NCI-H2081 treated with DMSO at 0.1 percent for 48 hours (cell line): Measurements from ENCODE around the gene SLC22A4.

Experiments
- DNase-seq: peaks from one replicate; lab custom pipeline; 2025; lab: John Stamatoyannopoulos, UW

SLC22A4 gene

DNA sequence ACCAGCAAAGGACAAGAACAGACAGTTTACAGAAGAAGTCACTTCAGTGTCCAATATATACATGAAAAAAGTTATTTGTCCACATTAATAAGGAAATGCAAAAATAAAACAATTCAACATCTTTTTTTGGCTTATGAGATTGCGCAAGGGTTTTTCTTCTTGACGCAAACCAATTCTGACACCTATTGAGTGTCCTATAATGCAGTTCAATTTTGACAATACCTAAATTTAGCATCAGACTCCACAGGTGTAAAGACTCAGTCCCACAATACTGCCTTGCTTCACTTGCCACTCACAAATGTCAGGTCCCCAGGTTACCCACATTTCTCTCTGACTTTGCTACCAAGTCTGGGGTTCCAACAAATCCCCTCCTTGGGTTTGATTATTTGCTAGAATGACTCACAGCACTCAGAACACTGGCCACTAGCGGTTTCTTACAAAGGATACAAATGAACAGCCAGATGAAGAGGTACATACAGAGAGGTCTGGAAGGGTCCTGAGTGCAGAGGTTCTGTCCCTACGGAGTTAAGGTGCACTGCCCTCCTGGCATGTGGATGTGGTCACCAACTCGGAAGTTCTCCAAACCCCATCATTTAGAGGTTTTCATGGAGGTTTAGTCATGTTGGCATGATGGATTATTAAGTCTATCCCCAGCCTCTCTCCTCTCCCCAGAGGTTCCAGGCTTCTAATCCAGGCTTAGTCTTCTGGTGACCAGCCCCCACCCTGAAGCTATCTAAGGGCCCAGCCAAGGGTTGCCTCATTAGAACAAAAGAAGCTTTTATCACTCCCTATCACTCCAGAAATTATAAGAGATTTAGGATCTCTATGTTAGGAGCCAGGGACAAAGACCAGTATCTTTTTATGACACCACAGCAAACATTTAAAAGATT, 48.3 kb downstream of the SLC22A4 start:
- DNase-seq = no peak

DNA sequence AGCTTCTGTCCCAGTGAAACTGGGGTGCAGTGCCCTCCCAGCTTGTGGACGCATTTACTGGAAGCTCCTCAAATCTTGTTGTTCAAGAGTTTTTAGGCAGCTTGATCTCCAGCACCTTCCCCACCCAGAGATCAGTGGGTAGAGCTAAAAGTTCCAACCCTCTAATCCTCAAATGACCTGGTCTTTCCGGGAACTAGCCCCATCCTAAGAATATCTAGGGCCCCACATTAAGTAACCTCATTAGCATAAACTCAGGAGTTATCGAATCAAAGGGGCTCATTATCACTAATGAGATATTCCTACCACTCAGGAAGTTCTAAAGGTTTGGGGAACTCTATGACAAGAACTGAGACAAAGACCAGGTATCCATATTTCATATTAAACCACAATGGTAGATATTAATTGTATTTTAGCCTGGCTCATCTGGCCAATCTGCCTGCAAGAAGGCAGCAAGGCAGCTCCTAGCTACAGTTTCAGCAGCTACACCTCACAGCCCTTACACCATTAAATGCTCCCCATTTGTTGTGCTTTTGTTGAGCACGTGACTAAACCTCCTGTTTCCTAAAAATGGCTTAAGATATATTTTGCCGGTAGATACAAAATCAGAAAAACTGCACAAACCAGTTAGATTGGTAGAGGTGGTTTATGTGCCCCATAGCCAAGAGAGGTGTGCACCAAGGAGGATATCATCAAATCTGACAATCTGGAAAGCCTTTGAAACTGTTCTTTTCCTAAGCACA, 50.8 kb downstream of the SLC22A4 start:
- DNase-seq = no peak

DNA sequence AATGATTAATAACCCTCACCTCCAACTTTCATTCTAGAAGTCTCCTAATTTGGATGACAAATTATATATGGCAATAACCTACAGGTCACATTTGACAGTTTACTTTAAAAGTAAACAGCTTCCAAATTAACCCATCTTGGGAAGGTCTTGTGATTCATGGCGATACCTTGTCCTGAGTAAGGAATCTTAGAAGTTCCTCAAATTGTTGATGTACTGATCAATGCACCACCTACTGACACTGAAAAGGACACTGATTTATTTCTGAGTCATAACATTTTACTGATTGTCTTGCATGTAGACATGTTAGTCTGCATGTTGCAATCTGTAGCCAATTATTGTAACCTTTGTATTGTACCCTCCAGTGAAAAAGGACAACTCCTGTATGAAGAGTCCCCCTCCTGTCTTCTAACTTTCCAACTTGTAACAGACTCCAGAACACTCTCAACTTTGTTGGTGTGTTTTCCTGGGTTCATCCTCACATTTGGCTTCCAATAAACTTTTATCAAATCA, 59.3 kb downstream of the SLC22A4 start:
- DNase-seq = no peak

DNA sequence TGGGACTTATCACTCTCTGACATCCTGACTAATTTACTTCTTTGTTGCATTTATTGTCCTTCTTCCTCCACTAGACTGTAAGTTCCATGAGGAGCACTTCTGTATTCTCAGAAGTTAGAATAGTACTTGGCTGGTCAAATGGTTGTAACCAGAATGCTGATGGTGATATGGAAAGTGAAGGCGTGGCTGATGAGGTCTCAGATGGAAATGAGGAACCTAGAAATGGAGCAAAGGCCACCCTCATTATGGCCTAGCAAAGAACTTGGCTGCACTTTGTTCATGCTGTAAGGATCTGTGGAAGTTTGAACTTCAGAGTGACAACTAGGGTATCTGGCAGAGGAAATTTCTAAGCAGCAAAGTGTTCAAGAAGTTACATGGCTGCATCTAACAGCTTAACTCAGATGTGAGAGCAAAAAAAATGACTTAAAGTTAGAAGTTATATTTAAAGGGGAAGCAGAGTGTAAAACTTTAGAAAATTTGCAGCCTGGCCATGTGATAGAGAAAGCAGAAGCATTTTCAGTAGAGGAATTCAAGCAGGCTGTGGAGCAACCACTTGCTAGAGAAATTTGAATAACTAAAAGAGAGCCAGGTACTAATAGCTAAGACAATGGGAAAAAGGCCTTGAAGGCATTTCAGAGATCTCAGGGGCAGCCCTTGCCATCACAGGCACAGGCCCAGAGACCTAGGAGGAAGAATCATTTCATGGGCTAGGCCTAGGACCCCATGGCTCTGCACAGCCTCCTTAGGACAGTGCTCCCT, 60.4 kb downstream of the SLC22A4 start:
- DNase-seq = no peak

DNA sequence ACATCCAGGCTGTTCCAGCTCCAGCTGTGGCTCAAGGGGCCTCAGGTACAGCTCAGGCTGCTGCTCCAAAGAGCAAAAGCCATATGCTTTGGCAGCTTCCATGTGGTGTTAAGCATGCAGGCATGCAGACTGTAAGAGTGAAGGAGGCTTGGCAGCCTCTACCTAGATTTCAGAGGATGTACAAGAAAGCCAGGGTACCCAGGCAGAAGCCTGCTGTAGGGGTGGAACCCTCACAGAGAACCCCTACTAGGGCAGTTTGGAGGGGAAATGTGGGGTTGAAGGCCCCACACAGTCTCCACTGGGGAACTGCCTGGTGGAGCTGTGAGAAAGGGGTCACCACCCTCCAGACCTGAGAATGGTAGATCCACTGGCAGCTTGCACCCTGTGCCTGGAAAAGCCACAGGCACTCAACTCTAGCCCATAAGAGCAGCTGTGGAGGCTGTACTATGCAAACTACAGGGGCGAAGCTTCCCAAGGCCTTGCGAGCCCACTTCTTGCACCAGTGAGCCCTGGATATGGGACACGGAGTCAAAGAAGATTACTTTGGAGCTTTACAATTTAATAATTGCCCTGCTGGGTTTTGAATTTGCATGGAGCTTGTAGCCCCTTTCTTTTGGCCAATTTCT, 61.1 kb downstream of the SLC22A4 start:
- no peak for DNase-seq

DNA sequence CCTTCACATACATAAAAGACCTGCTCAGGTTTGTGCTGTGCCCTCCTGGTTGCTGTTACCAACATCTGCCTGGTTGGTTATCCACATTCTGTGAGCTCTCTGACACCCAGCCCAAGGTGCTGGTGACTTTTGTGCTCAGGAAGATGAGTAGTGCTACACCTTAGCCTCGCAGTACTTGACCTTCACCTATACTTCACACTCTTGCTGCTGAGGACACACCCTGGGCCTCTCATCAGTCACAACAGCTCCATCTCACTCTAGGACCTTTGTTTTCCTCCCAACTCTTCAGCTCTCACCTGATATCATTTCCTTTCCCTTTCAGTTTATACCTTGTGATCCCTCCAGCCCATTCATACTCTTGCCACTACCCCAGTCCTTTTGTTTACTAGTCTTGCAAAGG, 64.6 kb downstream of the SLC22A4 start:
- no peak for DNase-seq

DNA sequence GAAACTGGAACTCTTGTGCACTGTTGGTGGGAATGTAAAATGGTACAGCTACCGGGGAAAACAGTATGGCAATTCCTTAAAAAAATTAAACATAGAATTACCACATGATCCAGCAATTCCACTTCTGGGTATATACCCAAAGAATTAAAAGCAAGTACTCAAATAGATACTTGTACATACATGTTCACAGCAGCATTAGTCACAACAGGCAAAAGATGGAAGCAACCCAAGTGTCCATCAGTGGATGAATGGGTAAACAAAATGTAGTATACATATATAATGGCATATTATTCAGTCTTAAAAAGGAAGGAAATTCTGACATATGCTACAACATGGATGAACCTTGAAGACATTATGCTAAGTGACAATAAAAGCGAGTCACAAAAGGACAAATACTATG, 67.9 kb downstream of the SLC22A4 start:
- DNase-seq = no peak

DNA sequence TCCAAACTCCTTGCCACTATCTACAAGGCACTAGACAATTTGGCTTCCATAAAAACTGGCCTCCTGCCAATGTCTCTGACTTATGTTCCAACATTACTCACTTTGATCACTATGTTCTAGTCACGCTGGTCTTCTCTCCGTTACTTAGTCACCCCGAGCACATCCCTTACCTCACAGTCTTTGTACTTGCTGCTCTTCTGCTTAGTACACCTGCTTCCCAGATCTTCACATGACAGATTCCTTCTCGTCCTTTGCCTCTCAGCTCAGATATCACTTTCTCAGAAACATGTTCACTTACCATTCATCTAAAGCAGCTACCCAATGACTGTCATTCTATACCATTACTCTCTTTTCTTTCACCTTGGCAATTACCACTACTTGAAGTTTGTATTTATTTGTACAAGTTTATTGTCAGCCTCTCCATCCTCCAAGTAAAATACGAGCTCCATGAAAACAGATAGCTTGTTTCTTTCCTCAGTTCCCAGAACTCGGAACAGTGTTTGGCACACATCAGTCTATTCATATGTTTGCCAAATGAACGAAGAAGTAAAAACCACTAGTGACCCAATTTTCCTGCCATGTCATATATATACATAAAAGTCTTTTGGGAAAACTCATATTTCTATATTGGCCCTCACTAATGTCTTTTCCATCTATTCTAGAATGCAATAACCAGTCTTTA, 69.4 kb downstream of the SLC22A4 start:
- no peak for DNase-seq

DNA sequence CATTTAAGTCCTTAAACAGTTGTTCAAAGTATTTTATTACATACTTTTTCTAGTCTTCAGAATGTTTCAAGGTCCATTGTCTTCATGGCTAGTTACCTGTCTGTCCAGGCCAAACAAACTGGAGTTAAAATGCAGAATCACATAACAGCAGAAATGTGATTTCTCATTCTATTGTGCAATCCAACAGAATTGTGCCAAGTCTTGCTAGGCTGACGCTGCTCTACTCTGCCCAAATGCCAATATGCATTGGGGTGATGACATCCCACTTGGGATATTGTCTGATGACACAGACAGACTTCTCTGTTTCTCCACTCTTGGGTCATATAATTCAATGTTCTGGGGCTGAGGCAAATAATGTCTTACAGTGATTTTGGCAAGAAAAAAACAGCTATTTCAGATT, 70.1 kb downstream of the SLC22A4 start:
- no peak for DNase-seq

DNA sequence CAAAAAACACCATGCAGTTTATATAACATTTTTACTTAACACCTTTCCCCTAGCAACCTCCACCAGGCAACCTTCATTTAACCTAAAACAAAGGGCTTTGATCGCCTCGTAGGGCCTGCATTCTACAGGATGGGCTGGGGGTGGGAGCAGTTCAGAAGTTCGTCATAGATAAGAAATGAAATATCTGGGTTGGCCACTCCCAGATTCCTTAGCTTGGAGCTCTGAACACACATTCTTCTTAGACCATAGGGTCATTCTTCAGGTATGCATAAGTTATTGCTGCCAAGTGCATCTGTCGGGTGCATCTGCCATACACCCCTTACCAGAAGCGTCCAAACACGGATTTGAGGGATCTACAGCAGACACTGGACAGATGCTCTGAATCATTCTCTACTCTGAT, 71.0 kb downstream of the SLC22A4 start:
- DNase-seq = no peak

DNA sequence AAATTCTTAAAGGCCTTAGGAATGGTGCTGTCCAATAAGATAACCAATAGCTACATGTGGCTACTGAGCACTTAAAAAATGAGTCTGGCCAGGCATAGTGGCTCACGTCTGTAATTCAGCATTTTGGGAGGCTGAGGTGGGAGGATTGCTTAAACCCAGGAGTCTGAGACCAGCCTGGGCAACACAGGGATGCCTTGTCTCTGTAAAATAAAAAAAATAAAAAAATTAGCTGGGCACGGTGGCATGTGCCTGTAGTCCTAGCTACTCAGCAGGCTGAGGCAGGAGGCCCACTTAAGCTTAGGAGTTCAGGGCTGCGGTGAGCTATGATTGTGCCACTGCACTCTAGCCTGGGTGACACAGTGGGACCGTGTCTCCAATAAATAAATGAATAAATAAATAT, 74.0 kb downstream of the SLC22A4 start:
- DNase-seq = no peak

DNA sequence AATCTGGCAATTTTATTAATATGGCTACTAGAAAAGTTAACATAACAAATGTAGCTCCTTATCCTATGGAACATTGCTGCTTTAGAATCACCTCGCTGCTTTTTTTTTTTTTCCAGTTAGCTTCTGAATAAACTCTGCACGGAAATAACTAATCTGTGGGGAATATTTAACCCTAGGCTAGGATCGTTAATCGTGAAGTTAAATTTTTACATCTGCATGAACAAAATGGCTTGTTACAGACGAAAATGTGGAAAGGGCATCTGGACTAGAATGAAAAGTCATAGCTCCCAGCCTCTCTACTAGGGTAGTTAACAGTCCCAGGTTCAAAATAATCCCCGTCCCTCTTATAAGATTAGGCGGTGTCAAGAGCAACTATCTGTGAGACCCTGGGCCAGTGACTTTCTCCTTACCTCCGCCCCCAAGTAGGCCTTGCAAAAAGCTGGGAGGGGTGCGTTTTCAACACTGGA, 74.8 kb downstream of the SLC22A4 start:
- no peak for DNase-seq

DNA sequence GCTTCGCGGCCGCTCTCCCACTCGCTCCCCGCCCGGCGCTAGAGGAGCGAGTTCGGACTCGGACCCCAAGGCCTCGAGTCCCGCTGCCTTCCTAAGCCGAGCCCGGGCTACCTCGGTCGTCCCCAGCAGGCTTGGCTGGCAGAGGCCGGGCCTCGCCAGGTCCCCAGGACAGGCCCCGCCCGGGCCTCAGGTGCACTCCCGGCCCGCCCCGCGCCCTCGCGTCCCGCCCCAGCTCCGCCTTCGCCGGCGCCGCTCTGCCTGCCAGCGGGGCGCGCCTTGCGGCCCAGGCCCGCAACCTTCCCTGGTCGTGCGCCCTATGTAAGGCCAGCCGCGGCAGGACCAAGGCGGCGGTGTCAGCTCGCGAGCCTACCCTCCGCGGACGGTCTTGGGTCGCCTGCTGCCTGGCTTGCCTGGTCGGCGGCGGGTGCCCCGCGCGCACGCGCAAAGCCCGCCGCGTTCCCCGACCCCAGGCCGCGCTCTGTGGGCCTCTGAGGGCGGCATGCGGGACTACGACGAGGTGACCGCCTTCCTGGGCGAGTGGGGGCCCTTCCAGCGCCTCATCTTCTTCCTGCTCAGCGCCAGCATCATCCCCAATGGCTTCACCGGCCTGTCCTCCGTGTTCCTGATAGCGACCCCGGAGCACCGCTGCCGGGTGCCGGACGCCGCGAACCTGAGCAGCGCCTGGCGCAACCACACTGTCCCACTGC, 75.4 kb downstream of the SLC22A4 start, which contains the start of gene SLC22A5:
Gene SLC22A5 (plus strand): TSS at position 237 of the 707 bp plus-strand sequence. CDS start 263 bp downstream, at position 500.
- DNase-seq = no peak

DNA sequence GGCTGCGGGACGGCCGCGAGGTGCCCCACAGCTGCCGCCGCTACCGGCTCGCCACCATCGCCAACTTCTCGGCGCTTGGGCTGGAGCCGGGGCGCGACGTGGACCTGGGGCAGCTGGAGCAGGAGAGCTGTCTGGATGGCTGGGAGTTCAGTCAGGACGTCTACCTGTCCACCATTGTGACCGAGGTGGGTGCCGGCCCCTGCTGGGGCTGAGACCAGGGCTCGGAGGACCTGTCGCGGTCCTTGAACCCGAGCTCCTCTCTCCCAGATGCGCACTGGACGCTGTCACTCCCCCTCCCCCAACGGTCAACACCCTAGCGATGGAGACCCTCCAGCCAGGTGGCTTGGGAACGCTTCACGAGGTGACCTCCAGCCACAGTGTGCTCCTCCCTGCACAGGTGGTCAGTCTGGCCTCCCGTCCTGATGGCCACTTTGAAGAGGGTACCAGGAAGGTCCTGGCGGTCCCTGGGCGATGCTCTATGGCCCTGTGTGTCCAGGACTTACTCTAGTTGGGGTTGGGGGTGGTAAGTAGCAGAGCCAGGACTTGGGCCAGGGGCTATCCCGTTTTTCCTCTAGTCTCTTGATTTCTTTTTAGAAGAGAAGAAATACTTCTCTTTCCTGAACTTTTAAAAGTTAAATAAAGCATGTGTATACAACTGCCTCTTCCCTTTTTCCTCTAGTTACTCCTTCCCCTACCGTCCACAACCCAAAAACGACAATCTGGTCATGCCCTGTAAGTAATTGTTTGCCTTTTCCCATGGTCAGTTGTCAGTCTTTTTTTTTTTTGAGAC, 76.2 kb downstream of the SLC22A4 start:
- DNase-seq = no peak

DNA sequence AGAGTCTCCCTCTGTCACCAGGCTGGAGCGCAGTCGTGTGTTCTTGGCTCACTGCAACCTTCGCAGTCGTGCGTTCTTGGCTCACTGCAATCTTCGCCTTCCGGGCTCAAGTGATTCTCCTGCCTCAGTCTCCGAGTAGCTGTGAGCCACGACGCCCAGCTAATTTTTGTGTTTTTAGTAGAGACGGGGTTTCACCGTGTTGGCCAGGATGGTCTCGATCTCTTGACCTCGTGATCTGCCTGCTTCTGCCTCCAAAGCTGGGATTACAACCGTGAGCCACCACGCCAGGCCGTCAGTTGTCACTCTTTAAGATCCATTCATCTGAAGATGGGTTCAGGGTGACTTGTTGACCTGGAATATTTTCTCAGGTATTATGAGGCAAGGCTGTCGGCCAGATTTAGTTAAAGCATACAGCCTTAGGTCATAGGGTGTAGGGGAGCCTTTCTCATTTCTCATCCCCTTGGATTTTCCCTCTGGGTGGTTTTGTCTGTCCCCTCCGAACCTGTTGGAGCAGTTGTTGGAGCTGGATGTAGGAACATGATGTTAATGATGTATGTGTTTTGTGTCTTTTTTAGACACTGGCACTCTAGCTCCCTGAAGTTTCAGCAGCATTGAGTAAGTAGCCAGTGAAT, 76.9 kb downstream of the SLC22A4 start:
- no peak for DNase-seq

DNA sequence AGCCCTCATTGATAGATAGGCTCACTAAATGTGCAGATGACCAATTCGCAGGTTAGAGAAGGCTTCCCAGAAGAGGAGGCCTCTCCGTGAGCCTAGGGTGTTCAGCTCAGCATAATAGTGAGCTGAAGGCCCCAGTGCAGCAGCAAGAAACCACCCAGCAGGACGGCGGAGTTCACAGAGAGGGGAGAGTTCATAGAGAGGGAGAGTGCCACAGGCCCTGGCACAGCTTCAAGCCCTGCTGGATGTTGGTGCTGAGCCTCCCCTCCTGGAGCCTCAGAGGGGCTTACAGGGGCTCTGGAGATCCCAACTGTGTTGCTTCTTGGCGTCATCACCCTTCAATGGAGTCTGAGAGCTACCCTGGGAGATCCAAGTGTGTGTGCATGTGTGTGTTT, 77.4 kb downstream of the SLC22A4 start:
- DNase-seq = no peak

DNA sequence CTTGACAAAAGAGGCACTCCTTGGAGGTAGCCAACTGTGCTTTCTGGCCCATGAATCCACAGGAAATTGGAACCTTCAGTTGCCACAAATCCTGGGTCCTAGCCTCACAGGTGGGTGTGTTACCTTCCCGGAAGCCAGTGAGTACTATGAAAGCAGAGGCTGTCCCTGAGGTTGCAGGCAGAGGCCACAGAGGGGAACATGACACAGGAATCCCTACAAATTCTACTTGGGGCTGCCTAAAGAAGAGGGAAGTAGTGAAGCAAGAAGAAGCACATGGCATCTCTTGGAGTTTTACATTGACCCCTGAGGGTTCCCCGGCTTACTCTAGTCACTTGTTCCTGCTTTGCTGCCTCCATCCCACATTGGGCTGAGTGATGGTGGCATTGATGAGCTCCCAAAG, 77.9 kb downstream of the SLC22A4 start:
- DNase-seq = no peak

DNA sequence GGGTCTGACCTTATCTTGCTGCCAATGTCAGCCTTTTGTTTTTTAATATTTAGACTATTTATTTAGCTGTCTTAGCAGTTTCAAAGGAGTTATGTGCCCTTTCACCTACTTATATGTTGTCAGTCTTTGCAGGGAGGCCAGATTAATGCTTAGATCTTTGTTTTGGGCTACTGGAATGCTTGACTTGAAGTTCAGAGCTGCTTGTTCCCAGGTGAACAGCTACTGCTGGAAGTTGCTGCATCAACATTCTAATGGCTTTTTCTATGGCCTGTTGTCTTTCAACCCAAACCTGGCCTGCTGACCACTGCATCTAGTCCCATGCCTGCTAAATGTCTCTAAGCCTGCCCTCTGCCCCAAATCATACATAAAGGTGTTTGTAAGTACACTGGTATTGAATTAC, 78.3 kb downstream of the SLC22A4 start:
- DNase-seq = no peak

DNA sequence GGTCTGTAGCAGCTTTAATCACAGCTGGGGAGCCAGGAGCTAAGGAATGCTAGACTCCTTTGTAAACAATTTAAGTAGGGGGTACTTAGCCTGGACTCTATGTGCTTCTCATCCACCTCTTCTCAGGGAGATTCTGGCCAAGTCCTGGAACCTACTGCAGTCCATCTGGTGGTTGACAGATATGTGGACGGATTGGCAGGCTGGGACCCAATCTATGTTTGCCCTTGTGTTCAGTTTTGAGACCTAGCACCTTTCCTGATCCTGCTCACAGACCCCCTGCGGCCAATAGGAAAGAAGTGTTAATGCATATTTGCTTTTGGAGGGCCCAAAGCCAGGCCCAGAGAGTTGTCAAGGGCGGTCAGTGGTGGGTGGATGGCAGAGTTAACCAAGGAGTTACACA, 81.8 kb downstream of the SLC22A4 start:
- DNase-seq = no peak
